NCI-H82 (cell line): ENCODE data around the gene TMEM204.

Experiments
- DNase-seq: peaks from one replicate; lab custom pipeline; 2025; lab: John Stamatoyannopoulos, UW

The TMEM204 gene

DNA sequence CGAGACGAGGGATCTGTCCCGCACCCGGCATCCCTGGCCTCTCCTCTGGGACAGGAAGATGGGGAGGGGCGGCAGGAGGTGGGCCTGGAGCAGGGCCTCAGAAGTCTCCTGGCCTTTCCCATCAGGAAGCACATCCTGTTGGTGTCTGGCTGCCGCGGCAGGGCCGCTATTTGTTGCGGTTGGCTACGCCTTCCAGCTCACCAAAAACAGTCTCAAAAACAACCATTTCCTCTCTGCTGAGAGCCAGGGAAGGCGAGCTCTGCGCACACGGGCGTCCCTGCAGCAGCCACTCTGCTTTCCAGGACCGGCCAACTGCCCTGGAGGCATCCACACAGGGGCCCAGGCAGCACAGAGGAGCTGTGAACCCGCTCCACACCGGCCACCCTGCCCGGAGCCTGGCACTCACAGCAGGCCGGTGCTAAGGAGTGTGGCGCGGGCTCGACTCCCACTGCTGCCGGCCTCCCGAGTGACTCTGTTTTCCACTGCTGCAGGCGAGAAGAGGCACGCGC is at the start of gene TMEM204:
TMEM204 (plus strand) TSS at position 224 of the 509 bp plus-strand sequence. CDS start 610 bp downstream, outside the sequence.
- DNase-seq: no peak

DNA sequence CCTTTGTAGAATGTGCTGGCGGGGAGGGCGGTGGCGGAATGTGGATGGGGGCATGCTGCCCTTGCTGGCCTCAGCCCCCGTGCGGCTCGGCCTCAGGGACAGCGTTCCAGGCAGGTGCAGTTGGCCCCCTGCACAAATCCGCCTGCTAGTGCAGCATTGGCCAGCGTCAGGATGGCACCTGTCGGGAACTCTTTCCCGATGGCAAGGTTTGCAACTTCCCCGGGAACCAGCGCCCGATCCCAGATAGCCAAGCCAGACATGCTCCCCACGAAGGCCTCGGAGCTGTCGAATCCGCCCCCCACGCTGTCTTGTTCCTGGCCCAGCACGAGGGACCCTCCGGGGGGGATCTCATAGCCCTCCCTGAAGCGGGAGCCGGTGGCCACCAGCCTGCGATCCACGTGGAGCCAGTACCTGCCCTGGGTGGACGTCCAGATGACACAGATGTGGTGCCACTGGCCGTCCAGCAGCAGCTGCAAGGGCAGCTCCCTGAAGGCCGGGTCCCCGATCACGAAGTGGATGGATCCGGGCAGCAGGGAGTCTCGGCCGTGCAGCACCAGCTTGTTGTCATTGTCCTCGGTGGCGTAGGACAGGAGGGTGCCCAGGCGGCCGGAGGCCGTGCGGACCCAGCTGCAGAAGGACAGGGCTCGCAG is 47.5 kb upstream of the TMEM204 start:
- no peak for DNase-seq

DNA sequence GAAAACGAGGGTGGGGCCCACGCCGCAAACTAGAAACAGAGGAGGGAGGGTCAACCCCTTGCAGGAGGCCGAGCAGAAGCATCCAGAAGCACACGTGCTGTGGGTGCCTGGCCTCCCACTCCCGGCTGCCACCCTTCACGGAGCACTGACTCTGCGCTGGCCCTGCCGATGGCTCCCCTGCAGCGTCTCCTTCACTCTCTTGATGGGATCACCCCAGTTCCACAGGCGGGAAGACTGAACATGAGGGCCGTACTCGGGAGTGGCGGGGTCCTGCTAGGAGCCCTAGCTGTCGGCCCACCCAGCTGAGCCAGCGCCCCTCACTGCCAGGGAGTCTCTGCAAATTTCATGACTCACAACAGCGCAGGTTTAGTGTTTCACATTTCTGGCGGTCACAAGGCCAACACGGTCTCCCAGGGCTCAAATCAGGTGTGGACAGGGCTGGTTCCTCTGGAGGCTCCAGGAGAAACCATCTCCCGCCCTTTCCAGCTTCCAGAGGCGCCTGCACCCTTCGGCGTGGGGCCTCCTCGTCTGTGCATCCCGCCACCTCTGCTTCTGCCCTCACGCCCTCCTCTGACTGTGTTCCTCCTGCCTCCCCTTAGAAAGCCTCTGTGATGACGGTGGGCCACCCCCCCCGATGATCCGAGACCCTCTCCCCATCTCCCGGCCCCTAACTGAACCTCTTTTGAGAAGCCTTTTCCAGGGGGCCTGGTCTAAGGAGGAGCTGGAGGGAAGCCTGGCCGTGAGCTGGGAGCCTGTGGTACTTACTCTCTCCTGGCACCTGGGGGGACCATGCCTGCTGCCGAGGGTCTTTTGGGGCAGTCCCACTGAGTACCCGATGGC is 46.7 kb upstream of the TMEM204 start:
- no peak for DNase-seq

DNA sequence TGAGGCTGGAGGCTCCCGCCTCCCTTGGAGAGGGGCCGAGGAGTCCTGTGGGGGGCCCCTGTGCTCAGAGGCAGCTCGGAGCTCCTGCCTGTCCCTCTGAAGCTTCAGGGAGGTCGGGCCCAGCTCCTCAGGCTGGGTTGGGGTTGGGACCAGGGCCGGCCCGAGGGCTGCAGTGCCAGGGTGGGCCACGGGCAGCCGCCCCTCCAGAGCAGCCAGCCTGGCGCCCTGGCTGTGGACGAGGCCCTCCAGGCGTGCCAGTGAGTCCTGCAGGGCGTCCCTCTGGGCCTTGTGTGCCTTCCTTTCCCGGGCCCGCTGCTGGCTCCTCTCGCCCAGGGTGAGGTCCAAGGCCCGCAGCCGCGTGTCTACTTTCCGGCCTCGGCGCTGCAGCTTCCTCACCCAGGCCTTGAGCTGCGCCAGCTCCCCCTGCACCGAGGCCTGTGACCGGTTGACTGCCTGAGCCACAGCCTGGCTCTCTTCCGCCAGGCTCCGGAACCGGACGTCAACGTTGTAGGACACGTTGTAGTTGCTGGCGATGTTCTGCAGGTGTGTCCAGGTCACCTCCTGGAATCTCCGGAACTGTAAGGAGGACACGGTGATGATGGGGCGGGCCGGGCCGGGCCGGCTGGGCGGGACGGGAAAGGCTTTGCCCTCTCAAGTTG is 45.9 kb upstream of the TMEM204 start:
- no peak for DNase-seq

DNA sequence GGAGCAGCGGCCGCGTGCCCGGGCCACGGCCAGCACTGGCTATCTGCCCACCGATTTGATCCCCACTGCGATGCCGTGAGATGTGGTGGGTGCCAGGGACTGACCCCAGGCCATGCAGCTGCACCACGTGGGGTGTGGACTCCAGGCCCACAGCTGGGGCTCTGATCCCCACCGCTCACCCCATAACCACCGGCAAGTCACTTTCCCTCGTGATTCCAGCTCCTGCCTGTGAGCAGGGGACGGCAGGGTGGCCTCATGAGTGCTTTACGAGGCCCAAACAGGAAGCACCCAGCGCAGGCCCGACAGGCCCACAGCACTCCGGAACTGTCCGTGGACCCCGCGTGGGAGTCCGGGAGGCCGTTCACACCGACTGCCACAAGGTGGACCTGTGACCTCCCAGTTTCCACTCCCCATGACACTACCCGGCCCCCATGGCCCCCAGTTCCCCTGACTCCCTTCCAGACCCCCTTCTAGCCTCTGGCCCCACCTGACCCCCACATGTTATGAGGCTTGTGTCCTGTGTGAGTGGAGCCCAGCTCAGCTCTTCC is 45.3 kb upstream of the TMEM204 start:
- DNase-seq: no peak

DNA sequence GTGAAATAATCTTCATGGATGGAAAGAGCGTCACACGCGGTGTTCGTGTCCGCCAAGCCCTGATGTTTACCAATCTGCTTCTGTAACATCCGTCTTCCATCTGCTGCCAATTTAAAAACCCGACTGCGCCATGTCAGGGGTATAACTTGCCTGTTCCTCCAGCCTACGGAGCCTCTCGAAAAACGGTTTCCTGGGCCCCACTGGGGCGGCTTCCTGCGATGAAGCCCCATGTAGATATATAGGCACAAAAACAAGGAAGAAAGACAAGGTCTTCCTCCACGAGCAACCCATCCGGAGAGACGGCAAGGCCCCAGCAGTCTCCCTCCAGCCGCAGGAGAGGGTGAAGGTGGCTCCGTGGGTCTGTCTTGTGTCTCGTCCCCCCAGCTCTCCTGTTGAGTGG is 44.8 kb upstream of the TMEM204 start, which contains the start of gene PTX4:
PTX4 (minus strand) TSS at position 326 of the 400 bp plus-strand sequence; CDS start at position 291, 35 bp downstream.
- DNase-seq: no peak

DNA sequence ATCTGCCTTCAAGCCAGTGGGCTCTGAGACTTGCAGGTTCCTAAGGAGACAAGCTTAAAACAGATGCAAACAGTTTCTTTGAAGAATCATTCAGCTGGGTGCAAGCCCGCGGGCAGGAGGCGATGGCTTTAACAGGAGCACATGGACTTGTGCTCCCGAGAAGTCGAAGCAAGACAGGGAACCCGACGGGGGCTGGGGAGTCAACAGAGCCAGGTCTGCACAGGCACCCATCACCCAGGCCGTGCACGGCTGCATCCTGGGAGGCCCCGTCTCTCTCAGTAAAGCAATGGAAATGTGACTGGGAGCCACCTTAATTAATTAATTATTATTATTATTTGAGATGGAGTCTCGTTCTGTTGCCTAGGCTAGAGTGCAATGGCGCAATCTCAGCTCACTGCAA is 44.4 kb upstream of the TMEM204 start:
- no peak for DNase-seq

DNA sequence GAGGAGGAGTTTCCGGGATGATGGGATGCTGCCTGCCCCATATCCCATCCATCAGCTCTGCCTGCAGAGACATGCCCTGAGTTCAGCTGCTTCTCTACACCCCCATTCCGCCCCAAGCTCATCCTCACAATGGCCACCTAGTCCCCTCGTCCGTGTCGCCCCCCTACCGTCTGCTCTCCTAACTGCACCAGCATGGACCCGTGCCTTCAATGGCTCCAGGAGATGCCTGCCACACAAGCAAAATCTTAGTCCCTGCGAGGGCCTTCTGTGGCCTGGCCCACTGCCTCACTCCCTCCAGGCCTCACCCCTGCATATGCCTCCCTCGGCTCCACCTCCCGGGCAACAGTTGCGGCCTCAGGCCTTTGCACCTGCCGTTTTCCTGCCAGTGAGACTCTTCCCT is 42.1 kb upstream of the TMEM204 start:
- peak; percentile 21 for DNase-seq

DNA sequence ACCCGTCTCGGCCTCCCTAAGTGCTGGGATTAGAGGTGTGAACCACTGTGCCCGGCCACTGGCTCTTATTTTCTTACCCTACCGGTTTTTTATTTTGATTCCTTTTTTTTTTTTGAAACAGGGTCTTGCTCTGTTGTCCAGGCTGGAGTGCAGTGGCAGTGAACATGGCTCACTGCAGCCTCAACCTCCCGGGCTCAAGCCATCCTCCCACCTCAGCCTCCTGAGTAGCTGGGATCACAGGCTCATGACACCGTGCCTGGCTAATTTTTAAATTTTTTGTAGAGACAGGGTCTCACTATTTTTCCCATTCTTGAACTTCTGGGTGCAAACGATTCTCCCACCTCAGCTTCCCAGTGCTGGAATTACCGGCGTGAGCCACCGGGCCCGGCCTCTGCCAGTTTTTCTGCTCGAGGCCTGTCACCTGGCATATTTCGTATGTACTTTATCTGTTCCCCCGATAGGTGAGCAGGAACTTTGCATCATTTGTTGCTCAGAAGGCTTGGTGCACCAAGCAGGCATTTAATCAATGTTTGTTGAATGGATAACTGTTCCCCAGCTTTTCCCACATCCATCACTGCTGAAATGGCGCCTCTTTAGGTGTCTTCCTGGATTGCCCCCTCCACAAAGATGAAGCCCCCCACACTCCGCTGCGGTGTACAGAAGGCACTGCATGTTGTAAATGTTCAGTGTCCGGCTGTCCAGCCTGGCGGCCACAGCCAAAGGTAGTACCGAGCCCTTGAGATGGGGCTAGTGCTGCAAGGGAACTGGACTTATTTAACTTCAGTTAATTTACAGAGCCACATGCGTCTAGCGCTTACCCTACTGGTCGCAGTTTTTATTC is 41.2 kb upstream of the TMEM204 start:
- no peak for DNase-seq

DNA sequence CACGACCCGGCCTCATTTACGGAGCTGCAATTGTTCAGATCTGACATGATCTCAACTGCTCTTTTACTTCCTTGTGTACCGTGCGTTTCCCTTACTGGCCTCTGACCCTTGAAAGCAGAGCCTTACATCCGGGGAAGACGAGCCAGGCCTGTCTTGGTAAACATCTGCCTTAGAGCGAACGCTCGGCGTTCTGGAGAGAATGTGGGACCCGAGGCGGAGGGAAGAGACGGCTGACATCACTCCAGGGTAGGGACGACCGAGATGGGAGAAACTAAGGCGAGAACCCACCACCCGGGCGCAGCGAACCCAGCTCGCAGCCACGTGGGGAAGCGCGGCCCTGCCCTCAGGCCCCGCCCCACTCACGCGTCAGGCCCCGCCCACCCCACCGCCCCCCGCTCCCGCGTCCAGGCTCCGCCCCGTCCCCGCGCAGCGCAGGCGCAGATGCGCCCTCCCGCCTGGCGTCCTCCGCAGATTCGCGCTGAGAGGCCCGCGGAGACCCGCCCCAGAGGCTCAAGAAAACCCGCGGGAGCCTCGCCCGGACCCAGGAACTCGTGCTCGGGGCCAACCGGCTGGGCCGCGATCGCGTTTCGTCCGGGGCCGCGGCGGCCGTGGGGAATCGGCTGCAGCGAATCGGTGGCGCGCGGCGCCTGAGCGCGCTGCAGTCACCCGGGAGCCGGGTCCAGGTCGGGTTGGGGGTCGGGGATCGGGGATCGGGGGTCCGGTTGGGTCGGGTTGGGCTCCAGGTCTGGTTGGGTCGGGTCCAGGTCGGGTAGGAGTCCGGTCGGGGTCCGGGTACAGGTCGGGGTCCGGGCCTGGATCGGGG is 40.3 kb upstream of the TMEM204 start, which contains the start of gene TELO2:
TELO2 (plus strand) TSS at position 438 of the 823 bp plus-strand sequence. CDS start 922 bp downstream, outside the sequence.
- peak; percentile 85 for DNase-seq

DNA sequence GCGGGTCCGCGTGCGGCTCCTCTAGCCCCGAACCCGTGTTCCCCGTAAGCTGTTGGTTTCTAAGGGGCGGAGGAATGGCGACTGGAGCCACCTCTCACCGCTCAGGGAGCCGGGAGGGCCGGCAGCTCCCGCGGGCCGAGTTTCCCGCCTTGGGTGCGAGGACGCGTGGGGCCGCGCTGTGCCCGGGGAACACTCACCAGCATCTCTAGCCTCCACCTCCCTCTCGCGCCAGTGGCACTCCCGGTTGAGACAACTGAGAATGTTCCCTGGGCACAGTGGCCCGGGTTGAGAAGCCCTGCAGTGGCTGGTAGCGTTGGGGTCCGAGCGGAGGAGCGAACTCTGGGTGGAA is 39.7 kb upstream of the TMEM204 start:
- peak; percentile 46 for DNase-seq

DNA sequence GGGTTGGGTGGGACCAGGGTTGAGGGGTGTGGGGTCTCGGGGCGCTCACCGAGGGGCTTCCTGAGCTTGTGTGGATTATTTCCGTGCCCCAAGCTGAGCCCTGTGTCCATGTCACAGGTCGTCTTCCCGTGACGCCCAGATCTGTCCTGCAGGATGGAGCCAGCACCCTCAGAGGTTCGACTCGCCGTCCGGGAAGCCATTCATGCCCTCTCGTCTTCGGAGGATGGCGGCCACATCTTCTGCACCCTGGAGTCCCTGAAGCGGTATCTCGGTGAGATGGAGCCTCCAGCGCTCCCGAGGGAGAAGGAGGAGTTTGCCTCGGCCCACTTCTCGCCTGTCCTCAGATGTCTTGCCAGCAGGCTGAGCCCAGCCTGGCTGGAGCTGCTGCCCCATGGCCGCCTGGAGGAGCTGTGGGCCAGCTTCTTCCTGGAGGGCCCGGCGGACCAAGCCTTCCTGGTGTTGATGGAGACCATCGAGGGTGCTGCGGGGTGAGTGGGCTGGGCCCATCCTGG is 39.3 kb upstream of the TMEM204 start:
- peak; percentile 48 for DNase-seq

DNA sequence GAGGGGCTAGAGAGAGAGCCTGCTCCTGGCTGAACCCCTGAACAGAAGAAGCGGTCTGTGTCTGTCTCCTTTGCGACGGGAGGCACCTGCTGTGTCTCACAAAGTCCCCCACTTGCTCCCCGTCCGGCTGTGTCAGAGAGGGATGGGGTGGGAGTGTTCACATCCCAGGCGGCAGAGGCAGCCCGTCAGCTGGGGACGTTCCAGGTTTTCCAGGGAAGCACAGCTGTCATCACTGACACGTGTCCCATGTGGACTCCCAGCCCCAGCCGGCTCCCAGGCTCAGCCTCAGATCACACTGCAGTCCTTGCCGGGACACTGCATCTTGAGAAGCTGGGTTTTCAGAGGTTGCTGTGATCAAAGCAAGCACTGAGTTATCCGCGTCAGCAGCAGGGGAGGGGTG is 38.8 kb upstream of the TMEM204 start:
- DNase-seq: peak; percentile 16

DNA sequence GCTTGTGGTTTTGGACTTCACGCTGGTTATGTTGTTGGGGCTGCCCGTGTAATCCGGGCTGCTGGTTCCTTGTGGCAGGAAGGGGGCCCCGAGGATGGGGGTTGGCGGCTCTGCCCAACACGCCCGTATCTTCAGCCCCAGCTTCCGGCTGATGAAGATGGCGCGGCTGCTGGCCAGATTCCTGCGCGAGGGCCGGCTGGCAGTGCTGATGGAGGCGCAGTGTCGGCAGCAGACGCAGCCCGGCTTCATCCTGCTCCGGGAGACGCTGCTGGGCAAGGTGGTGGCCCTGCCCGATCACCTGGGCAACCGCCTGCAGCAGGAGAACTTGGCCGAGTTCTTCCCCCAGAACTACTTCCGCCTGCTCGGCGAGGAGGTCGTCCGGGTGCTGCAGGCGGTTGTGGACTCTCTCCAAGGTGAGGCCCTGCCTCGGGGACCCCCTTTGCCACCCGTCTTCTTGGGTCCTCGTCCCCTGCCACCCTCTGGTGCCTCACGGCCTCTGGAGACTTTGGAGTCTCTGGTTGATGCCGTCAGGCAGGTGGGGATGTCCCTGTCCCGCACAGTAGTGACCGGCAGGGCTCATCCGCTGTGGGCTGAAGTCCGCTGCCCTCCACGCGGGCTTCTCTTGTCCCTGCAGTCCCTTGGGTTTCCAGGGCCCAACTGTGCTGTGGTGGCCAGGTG is 38.1 kb upstream of the TMEM204 start:
- DNase-seq: no peak

DNA sequence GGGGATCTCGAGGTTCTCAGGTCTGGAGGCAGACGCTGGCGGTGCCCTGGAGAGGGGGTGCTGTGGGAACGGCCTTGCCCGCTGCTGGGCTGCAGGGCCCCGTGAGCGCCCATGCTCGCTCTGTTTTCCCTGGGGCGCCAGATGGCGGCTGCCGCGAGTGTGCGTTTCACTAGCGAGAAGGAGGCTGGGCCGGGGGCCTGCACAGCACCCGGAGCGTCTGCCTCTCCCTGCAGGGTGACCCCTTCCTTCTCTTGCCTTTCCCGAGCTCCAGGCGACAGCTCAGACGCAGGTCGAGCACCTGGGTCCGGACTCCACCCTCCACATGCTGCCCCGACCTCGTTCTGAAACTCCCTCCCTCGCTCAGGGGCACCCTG is 37.6 kb upstream of the TMEM204 start:
- DNase-seq: no peak

DNA sequence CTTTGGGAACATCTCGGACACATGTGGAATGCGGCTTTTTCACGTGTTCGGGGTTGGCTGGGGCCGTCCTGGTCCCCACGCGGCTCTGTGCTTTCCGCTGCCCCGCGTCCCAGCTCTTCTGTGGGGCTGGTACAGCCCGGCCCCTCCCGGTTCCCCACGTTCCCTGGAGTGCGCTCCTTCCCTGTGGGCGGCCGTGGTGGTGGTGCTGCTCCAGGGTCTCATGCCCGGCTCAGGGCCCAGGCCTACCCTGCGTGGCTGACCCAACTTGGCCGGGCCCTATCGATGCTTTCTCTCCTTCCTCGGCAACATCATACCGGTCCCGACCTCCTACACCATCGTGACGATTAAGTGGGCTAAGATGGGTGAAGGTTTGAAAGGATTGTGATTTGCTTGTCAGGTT is 37.0 kb upstream of the TMEM204 start:
- no peak for DNase-seq

DNA sequence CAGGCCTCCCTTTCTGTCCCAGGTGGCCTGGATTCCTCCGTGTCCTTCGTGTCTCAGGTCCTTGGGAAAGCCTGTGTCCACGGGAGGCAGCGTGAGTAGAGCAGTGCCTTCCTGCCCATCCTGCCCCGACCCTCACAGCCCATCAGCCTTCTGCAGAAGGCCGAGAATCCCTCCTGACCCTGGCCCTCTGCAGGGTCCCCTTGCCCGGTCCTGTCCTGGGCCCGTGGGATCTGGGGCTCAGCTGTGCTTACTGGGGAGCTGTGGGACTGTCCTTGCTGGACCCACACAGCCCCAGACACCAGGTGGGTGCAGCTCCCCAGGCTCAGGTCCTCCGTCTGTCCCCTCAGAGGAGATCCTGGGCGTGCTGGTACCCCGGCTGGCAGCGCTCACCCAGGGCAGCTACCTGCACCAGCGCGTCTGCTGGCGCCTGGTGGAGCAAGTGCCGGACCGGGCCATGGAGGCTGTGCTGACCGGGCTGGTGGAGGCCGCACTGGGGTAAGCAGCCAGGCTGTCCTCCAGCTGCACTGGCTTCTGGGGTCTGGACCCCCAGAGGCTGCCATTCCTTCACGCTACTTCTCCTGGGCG is 36.4 kb upstream of the TMEM204 start:
- DNase-seq: no peak

DNA sequence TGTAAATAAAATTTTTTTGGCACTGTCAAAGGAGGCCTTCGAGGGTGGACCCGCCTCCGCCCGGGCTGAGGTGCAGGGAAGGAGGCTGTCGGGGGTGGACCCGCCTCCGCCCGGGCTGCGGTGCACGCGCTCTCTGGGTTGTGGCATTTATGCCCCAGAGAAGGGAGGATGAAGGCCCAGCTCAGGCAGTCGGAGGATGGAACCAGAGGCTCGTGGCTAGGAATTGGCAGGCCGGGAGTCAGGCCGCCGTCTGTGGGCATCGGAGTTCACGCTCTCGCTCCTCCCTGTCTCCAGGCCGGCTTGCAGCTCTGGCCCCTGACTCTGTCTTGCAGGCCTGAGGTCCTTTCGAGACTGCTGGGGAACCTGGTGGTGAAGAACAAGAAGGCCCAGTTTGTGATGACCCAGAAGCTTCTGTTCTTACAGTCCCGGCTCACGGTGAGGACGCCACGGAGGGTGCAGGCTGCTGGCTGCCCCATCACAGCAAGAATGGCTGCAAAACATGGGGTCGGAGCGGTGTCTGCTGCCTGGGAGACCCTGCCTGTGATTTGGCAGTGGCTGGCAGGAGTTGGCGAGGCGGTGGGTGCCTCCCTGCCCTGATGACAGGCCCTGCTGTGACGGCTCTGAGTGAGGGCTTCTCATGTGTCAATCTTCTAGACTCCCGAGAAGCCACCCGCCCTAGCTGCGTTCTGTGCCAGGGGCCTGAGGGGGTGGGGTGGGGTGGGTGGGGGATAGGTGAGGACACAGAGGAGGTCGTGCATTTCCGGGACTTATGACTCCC is 34.4 kb upstream of the TMEM204 start:
- DNase-seq: no peak
